Measurements from ENCODE around the gene STARD3NL.
"Not testable (repeated sequence)": the region's sequence is repeated elsewhere in the genome, so short reads cannot be mapped to it uniquely, and the experiment has no call there.

STARD3NL gene

DNA sequence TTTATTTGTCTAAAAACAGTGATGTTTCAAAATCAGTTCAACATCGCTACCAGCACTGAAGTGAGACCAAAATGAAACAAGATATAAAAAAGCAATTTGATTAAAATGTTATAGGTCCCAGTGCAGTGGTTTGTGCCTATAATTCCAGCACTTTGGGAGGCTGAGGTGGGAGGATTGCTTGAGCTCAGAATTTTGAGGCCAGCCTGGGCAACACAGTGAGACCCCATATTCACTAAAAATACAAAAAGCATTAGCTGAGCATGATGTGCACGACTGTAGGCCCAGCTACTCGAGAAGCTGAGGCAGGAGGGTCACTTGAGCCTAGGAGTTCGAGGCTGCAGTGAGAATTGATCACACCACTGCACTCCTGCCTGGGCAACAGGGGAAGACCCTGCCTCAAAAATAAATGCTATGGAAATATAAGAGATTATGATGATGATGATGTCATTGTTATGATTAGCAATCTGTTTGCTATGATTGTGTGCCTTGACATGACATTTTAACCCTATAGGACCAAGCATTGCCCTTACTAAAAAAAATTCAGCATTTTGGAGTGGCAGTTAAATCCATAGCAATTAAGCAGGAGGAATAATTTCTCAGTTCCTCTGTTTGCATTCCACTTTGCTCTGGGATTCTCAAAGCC is 91.8 kb downstream of the STARD3NL start:
- not testable (repeated sequence) for DNase-seq (ENCODE audit: low read depth)

DNA sequence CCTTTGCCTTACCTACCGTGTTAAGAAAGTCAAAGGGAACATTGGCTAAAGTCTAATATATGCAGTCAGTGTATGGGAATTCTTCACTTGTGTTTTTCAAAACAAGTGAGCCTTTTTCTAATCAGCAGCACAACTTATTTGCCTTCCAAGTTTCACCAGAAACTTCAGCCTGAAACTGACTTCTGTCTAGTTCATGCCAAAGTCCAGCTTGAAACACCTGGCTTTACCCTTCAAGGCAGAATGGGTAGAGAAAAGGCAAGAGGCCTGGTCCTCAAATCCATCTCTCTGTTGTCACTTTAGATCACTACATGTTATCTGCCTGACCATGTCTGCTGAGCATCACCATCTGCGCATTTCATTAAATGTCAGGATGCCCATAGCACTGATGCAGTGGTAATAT is 92.4 kb downstream of the STARD3NL start:
- DNase-seq (ENCODE audit: low read depth): not testable (repeated sequence)

DNA sequence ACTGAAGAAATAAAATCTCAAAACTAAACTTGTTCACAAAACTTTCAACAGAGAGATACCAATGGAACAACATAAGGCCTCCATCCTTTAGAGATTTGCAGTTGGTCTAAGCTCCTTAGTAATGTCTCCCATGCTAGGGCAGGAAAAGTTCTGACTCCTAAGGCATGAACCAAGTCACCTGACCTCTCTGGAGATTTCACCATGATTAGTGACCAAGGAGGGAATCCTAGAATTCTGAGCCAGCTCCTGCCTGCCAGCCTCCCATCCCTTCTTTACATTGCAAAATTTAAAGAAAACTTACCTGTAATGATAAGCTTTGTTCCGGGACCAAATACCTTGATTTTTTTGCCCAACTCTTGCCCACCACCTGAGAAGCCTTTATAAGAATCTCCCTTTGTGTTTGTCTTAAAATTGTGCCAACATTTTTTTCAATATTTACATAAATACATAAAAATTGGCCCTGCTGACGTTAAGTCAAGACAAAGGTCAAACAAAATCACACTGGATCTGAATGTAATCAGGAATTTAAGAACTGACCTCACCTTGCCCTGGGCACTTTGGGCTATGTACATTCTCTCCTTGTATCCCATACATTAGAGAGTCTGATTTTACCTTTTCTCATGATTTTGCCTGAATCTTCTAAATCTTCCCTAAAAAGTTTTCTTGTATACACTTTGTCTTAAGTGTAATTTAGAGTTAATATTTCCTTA is 95.4 kb downstream of the STARD3NL start, which contains the start of gene TARP:
Gene TARP, minus strand, starts transcription at position 351 of the 710 bp plus-strand sequence.
- no peak for DNase-seq (ENCODE audit: low read depth)

DNA sequence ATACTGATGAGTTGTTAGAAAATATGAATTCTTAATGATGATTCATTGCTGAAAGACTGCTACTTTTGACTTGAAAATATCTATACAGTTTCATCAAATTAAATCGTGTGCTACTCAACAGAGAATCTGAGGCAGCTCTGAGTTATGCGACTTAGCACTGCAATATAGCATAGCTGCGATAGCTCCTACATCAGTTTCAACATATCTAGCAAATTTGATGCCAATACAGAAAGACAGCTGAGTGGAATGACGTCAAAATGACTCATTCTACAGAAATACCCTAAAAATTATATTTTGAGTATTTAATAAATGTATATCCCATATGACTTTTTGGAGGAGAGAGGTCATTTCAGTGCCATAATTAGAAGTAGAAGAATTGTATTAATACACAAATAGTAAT is 96.4 kb downstream of the STARD3NL start:
- DNase-seq (ENCODE audit: low read depth): no peak

DNA sequence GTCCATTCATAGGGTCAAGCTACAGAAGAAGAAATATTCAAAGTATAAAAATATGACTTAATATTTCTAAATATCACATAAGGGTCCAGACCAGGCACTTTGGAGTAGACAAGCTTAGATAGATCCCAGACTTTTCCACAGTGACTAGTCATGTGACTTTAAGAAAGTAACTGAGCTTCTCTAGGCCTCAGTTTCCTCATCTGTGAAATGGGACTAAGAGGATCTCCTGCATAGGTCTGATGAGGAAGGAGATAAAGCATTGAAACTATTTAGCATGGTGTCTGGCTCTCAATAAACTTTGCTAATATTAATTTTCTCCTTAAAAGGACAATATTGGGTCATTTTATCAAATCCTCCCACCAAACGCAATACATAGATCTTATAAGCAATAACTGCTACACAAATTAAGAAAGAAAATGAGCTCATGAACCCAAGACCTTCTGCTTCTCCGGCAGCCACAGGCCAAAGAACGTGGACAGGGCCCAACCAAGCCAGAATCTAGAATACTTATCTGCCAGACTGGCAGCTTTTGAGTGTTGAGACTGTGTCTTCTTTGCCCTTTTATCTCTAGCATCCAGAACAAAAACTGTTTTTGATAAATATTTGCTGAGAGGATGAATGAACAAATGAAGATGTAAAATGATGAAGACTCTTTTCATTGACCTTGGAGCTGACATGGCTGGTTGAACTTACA is 97.0 kb downstream of the STARD3NL start:
- no peak for DNase-seq (ENCODE audit: low read depth)

DNA sequence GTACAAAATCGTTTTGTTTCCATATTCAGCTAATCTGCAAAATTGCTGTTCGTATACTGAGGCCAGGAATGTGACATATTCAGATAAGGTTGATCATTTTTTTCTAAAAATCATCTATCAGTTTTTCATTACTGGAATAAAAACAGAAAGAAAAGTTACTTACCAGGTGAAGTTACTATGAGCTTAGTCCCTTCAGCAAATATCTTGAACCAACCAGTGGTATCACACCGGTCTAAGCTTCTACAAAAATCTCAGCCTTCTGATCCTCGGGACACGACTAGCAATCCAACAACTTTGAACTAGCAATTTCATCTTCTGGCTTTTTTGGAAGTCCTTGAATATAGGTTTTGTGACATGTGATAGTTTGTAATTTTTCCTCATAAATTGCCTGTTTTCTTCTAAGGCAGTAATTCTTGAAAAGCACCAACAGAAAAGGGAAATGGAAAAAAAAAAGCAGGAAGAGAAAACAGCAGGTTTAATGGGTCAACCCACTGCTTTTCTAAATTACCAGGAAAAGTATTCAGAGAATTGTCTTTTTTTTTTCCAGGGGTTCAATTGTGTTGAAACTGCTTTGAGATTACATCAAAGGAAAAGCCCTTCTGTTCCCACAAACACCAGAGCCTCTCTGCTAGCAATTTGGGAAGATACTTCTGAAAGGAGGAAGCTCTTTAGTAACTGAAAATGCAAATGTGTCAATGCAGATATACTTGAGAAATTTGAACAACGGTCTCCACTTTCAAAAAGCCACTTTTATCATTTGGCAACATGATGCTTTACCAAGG is 98.2 kb downstream of the STARD3NL start:
- DNase-seq (ENCODE audit: low read depth): no peak

DNA sequence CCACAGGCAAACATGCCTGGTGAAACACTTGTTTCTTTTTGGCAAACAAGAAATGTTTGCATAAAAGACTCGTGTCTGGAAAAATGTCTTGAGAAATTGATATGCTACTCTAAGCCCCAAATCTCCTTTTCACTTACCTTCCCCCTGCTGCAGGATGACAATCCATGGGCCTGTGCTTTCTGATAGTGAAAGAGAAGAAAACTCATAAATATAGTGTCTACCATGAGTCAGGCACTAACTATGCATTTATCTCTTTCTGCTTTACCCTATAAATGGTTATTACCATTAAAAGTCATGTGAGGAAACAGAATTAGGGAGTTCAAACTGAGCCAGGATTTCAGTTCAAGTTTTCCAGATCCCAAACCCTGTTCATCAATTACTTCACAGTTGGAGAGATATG is 102.0 kb downstream of the STARD3NL start:
- no peak for DNase-seq (ENCODE audit: low read depth)
